RWPE1 (cell line): Measurements from ENCODE around the gene CREB5.

Experiments used
- CTCF ChIA-PET: fragments of 350-600 bp; sonication (Branson Sonifier 250); formaldehyde crosslinking; extraction: SDS; loops from one replicate; lab custom pipeline; 2021; lab: Yijun Ruan, JAX
- POLR2A ChIA-PET: fragments of 400-600 bp; formaldehyde crosslinking; extraction: SDS; loops from one replicate; lab custom pipeline; 2020; ENCODE audit warnings: antibody characterized with exemption; ENCODE audit not compliant: low non-redundant PET; lab: Yijun Ruan, JAX
- DNase-seq: peaks from one replicate; pipeline ENCODE4 v3.0.0; 2012; ENCODE audit warnings: low spot score
- H3K27ac ChIP-seq: fragments of 450-650 bp; 2 replicates; pipeline ENCODE4 v1.5.1; 2017
- TF ChIP-seq, protein P1 (sequence below): fragments of 450-650 bp; conservative IDR thresholded peaks from 2 replicates; pipeline ENCODE4 v1.5.1; 2017; ENCODE audit warnings: low read depth, mild to moderate bottlenecking

The CREB5 gene

DNA sequence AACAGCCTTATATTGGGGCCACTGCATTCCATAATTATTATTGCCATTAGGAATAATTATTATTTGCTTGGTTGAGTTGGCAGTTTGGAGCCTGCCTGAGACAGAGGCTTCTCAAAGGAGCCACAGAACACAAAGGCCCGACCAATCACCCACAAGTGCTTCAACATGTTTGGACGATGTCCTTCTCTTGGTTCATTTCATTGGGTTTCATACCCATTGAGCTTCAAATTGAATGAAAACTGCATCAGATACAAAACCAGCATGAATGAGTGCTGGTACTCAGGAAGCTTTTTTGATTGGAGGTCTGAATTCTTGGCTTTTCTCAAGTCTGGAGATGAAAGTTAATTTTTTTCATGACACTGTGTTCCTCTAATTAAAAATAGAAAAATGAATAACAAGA lies 168.3 kb downstream of the CREB5 start:
- TF ChIP-seq, protein P1, sequence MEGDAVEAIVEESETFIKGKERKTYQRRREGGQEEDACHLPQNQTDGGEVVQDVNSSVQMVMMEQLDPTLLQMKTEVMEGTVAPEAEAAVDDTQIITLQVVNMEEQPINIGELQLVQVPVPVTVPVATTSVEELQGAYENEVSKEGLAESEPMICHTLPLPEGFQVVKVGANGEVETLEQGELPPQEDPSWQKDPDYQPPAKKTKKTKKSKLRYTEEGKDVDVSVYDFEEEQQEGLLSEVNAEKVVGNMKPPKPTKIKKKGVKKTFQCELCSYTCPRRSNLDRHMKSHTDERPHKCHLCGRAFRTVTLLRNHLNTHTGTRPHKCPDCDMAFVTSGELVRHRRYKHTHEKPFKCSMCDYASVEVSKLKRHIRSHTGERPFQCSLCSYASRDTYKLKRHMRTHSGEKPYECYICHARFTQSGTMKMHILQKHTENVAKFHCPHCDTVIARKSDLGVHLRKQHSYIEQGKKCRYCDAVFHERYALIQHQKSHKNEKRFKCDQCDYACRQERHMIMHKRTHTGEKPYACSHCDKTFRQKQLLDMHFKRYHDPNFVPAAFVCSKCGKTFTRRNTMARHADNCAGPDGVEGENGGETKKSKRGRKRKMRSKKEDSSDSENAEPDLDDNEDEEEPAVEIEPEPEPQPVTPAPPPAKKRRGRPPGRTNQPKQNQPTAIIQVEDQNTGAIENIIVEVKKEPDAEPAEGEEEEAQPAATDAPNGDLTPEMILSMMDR = no peak
- CTCF ChIA-PET = no interaction called here
- POLR2A ChIA-PET = no interaction called here
- no peak overlapping the region for H3K27ac ChIP-seq
- no peak for DNase-seq

DNA sequence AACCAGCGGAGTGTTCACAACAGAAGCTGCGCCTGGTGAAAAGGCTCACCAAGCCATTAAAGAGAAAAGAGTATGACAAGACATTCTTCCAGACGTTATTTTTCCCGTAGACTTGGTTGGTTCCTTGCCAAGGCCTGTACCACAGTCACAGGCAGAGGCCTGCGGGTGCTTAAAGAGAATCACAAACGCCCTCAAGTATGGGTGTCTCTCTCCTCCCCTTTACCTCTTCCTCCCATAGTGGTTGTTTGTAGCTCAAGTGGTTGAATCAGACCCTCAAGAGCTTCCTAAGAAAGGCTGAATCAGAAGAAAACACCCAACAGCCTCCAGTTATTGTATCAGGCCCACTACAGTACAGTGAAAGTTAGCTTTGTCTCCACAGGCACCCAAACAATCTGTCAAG lies 169.0 kb downstream of the CREB5 start:
- TF ChIP-seq, protein P1 = no peak
- CTCF ChIA-PET = interaction anchor here (0.7 kb wide), 1 partner anchor 1230 kb away, joined by 3 read pairs; no protein-coding TSS in a partner anchor
- POLR2A ChIA-PET = no interaction called here

DNA sequence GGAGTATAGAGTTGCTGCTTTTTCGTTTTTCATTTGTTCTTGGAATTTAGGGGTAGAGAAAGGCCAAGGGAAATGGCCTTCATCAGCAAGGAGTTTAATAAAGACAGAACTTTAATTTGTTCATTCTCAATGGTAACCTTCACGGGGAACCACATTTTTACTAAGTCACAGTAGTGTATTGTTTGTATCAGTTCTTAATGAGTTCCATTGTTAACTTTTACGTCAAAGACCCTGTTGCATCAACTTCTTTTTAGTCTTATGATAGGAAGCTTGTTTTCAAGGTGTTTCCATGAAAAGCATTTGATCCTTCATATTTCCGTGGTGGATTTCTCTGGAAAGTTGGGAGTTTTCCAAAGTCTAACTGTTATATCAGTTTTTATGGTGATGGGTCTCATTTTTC lies 169.9 kb downstream of the CREB5 start:
- no peak for DNase-seq
- POLR2A ChIA-PET = no interaction called here
- TF ChIP-seq, protein P1 = no peak
- no peak overlapping the region for H3K27ac ChIP-seq
- CTCF ChIA-PET = no interaction called here

More for the DNA sequence above, 169.0 kb downstream of the CREB5 start:
- H3K27ac ChIP-seq = no peak overlapping the region
- no peak for DNase-seq

DNA sequence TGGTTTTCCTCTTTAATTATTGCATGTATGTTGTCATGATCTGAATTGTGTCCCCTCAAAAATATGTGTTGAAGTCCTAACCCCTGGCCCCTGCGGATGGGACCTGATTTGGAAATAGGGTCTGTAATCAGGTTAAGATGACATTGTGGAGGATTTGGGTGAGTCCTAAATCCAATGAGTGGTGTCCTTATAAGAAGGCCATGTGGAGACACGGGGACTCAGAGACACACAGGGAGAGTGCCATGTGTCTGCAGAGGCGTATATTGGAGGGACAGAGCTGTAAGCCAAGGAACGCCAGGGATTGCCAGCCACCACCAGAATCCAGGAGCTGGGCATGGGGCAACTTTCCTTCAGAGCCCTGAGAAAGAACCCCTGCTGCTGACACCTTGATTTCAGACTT lies 171.9 kb downstream of the CREB5 start:
- no peak for DNase-seq
- ChIA-PET CTCF (no interaction called here), POLR2A (no interaction called here)
- H3K27ac ChIP-seq = no peak overlapping the region
- TF ChIP-seq, protein P1 = no peak

DNA sequence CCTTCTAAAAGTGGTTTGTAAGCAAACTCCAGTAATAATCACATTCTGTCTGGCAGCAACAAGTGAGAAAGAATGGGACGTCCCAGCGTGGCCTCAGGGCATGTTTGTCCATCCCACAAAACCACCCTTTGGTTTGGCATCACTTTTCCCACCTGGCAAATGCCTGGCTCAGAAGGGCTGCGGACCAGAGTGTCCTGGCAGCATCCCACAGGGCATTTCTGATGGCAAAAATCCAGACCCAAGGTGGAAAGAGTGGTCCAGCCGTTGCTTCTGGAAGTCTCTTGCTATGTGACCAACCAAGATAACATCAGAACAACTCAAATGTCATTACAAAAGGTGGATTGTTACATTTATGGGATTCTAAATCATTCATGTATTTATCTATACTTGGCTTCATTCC lies 174.4 kb downstream of the CREB5 start:
- H3K27ac ChIP-seq = peak overlapping the region; percentile 67
- TF ChIP-seq, protein P1 = no peak

DNA sequence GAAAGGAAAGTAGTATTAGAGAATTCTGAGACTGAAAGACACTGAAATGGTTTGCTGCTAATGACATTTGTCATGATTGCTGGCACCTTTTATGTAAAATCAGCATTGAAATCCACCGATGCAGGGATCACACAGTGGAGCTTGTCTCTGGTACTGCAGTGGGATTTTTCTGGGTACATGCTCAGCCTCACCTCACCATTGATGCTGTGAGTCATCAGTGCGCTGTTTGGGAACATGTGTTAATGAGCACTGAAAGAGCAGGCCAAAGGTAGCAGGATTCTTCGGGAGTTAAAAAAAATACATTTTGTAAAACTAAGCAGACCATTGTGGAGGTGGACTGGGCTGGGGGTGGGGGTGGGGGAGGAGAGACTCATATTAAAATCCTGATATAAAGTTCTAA lies 174.9 kb downstream of the CREB5 start:
- DNase-seq = peak; percentile 58
- TF ChIP-seq, protein P1 = no peak
- ChIA-PET POLR2A (no interaction called here), CTCF (no interaction called here)
- H3K27ac ChIP-seq = peak overlapping the region; percentile 67

More for the DNA sequence above, 174.4 kb downstream of the CREB5 start:
- ChIA-PET CTCF (no interaction called here), POLR2A (no interaction called here)
- peak; percentile 23 for DNase-seq

DNA sequence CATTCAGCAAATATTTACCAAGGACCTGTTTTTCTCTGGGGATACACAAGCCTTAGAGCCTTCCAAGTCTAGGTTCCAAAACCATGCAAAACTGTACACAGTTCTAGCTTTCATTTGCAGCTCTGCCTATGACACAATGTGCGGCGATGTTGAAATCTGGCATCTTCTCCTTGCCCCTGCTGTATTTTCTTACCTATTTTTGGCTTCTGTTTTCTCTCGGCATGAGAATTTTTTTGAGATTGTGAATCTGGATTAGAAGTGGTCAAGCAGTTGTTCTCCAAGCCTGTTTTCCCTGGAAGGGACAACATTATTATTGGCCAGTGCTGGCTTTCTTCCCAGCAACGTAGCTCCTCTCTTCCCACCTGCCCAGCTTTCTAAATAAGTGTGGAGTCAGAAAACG lies 176.3 kb downstream of the CREB5 start:
- CTCF ChIA-PET = interaction anchor here (0.6 kb wide), 1 partner anchor 266 kb away, joined by 3 read pairs; no protein-coding TSS in a partner anchor
- no peak overlapping the region for H3K27ac ChIP-seq
- TF ChIP-seq, protein P1 = no peak
- POLR2A ChIA-PET = interaction anchor here (0.5 kb wide), 1 partner anchor 83 kb away, joined by 3 read pairs; no protein-coding TSS in a partner anchor
- no peak for DNase-seq
